GM18951 (cell line): ENCODE data around the gene PHLDB2.

Experiments used
- POLR2A ChIP-seq: IDR thresholded peaks from 4 replicates; pipeline ENCODE4 v1.6.1; 2011; ENCODE audit warnings: mild to moderate bottlenecking; ENCODE audit not compliant: insufficient read length, insufficient read depth; ENCODE audit errors: extremely low read depth
- in situ Hi-C: fragments of 300-500 bp; cut with MboI; formaldehyde crosslinking; loops from one replicate; pipeline ENCODE4 v1.12.0; 2022; ENCODE audit warnings: low sequenced_read_pairs, mixed read lengths, inconsistent platforms; ENCODE audit not compliant: unreplicated experiment

The PHLDB2 gene

GRCh38 chr3:111828530-111828929, 30.5 kb upstream of the PHLDB2 start:
- no peak for TF ChIP-seq POLR2A
- in situ Hi-C loops: no loop called here

GRCh38 chr3:111829023-111829422, 30.0 kb upstream of the PHLDB2 start:
- TF ChIP-seq POLR2A: no peak
- in situ Hi-C loops: no loop called here

- TF ChIP-seq POLR2A: no peak
- in situ Hi-C loops: no loop called here
These were observed 27.2 kb upstream of the PHLDB2 start for GRCh38 chr3:111831840-111832239.

GRCh38 chr3:111837112-111837511, 22.0 kb upstream of the PHLDB2 start:
- no peak for TF ChIP-seq POLR2A
- in situ Hi-C loops: no loop called here

- no peak for TF ChIP-seq POLR2A
- in situ Hi-C loops: no loop called here
These were observed 20.9 kb upstream of the PHLDB2 start for GRCh38 chr3:111838133-111838532.

GRCh38 chr3:111846039-111846438, 13.0 kb upstream of the PHLDB2 start:
- TF ChIP-seq POLR2A: no peak
- in situ Hi-C loops: no loop called here

- no peak for TF ChIP-seq POLR2A
- in situ Hi-C loops: no loop called here
These were observed 12.3 kb upstream of the PHLDB2 start for GRCh38 chr3:111846717-111847116.

- no peak for TF ChIP-seq POLR2A
- in situ Hi-C loops: no loop called here
These were observed 10.8 kb upstream of the PHLDB2 start for GRCh38 chr3:111848283-111848682.

- no peak for TF ChIP-seq POLR2A
- in situ Hi-C loops: no loop called here
These were observed 10.3 kb upstream of the PHLDB2 start for GRCh38 chr3:111848778-111849177.

GRCh38 chr3:111850537-111850936, 8.5 kb upstream of the PHLDB2 start:
- in situ Hi-C loops: no loop called here
- no peak for TF ChIP-seq POLR2A

GRCh38 chr3:111851511-111851954, 7.5 kb upstream of the PHLDB2 start:
- TF ChIP-seq POLR2A: no peak
- in situ Hi-C loops: no loop called here

- no peak for TF ChIP-seq POLR2A
- in situ Hi-C loops: no loop called here
These were observed 6.5 kb upstream of the PHLDB2 start for GRCh38 chr3:111852540-111852939.

- TF ChIP-seq POLR2A: no peak
- in situ Hi-C loops: no loop called here
These were observed 6.0 kb upstream of the PHLDB2 start for GRCh38 chr3:111853068-111853467.

GRCh38 chr3:111854990-111855389, 4.1 kb upstream of the PHLDB2 start:
- TF ChIP-seq POLR2A: no peak
- in situ Hi-C loops: no loop called here

GRCh38 chr3:111856501-111856900, 2.6 kb upstream of the PHLDB2 start:
- TF ChIP-seq POLR2A: no peak
- in situ Hi-C loops: no loop called here
